Measurements from ENCODE around the gene SMARCE1.

GRCh38 chr17:40604327-40605080 lies 43.1 kb downstream of the SMARCE1 start:
- TF ChIP-seq, protein P1, sequence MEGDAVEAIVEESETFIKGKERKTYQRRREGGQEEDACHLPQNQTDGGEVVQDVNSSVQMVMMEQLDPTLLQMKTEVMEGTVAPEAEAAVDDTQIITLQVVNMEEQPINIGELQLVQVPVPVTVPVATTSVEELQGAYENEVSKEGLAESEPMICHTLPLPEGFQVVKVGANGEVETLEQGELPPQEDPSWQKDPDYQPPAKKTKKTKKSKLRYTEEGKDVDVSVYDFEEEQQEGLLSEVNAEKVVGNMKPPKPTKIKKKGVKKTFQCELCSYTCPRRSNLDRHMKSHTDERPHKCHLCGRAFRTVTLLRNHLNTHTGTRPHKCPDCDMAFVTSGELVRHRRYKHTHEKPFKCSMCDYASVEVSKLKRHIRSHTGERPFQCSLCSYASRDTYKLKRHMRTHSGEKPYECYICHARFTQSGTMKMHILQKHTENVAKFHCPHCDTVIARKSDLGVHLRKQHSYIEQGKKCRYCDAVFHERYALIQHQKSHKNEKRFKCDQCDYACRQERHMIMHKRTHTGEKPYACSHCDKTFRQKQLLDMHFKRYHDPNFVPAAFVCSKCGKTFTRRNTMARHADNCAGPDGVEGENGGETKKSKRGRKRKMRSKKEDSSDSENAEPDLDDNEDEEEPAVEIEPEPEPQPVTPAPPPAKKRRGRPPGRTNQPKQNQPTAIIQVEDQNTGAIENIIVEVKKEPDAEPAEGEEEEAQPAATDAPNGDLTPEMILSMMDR (IDR thresholded peaks at IDR 0.05), result no peak
- no peak for TF ChIP-seq POLR2A (IDR thresholded peaks at IDR 0.05)

Measured in ovary (tissue), 3 donors.